NCI-H526 (cell line): ENCODE data around the gene NEK11.
"Not testable (repeated sequence)": the region's sequence is repeated elsewhere in the genome, so short reads cannot be mapped to it uniquely, and the experiment has no call there.

Experiments
- DNase-seq, 2 experiments: peaks; one replicate each; lab custom pipeline; 2025; lab: John Stamatoyannopoulos, UW

Gene NEK11

DNA sequence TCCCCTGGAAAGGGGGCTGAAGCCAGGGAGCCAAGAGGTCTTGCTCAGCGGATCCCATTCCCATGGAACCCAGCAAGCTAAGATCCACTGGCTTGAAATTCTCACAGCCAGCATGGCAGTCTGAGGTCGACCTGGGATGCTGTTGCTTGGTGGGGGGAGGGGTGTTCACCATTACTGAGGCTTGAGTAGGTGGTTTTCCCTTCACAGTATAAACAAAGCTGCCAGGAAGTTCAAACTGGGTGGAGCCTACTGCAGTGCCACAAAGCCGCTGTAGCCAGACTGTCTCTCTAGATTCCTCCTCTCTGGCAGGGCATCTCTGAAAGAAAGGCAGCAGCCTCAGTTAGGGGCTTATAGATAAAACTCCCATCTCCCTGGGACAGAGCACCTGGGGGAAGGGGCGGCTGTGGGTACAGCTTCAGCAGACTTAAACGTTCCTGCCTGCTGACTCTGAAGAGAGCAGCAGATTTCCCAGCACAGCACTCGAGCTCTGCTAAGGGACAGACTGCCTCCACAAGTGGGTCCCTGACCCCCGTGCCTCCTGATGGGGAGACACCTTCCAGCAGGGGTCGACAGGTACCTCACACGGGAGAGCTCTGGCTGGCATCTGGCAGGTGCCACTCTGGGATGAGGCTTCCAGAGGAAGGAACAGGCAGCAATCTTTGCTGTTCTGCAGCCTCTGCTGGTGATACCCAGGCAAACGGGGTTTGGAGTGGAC lies 15.8 kb downstream of the NEK11 start:
- not testable (repeated sequence) for DNase-seq

- DNase-seq = no peak
Observed at GRCh38 chr3:131047582-131047981, 20.9 kb downstream of the NEK11 start.

DNA sequence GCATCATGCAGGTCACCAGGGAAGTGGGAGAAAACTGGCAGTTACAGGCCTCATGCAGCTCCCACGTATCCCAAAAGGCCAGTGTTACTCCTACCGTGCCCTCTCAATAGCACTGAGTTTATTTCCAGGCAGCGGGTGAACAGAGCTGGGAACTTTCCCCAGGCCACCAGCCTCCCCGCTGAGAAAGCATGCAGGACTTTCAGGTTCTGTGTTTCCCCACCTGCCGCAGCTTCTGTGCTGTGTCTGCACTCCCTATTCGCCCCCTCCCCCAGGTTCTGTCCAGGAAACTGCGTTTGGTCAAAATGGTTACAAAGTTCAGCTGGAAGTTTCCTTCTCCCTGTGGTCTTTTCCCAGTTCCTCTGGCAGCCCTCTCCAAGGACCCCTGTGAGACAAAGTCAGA lies 21.4 kb downstream of the NEK11 start:
- DNase-seq = no peak

DNA sequence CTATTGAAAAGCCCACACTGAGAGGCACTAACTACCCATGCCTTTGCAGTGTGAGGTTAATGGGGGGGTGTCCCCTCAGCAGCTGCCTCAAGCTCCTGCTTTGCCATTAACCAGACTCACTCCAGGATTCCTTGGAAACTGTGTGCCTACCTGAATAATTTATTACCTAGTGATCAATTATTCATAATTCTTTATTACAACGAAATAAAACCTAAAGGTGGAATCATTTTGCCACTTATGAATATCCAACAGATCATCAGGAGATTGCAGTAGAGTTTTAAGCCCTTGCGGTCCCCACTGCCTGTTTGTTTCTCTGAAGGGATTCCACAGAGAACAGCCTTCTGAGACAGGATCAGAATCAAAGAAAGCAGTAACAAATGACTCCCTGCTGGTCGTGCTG lies 23.3 kb downstream of the NEK11 start:
- no peak for DNase-seq

DNA sequence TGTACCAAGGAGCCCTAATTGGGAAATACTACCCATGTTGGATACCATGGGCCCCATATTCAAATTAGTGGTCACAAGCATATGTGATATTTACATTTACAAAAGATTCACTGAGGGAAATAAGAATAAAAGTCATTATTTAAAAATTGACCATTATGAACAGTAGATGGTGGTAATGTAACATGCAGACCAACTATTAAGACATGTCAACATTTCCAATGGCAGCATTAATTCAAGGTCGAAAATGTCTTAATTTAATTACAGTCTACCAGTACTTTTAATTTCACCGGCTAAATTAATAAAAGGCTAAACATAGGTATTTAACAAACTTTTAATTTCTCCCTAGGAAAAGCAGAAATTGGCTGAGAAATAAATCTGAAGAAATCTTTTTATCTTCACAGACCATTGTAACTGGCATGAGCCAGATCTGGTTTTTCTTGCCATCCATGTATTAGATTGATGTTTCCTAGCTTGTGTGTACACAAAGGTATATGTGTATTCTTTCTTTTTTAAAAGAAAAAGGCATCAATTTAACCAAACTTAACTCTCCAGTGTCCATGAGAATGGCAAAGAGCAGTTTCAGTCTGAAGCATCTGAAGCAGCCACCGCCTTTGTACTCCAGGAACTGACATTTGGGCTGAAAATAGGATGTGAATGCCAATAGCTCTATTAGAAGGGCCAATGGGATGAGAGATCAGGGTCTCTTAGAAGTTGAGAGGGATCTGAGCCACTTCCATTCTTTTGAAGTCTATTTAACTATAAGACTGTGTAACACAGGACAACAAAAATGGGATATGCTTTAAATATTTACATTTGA lies 26.6 kb downstream of the NEK11 start:
- DNase-seq = peak; percentile 24 to 57

DNA sequence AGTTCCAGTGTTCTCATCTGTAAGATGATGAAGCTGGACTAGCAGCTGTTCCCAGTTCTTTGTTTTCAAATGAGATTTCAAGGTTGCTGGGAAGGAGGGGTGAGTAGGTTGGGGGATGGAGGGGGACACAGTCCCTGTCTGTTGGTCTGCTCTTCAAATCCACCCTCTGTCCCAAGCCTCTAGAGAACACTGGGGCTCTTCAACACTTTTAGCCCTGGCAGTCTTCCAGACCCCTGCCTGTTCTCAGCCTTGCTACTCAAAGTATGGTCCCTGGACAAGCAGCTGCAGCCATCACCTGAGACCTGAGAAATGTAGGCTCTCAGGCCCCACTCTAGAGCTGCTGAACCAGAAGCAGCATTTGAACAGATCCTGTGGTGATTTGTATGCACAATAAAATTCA lies 41.3 kb downstream of the NEK11 start:
- DNase-seq = no peak

GRCh38 chr3:131072099-131072559 lies 45.5 kb downstream of the NEK11 start:
- no peak for DNase-seq

DNA sequence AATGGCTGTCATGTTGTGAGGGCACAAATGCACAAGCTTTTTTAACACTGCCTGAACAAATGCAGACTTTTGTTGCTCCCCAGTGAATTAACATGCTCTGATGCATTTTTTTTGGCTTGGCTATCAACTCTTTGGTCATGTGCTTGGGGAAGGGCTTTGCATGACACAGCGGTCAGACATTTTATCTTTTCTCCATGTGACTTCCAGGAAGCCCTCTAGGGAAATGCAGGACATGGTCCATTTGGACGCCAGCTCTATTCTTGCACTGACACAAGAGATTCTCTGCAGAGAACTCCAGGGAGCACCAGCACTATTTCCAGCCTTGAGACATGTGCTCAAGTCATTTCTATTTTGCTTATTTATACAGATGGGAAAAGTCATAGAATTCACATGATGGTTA lies 46.2 kb downstream of the NEK11 start:
- no peak for DNase-seq

- DNase-seq = no peak
Observed at GRCh38 chr3:131075632-131076328, 49.1 kb downstream of the NEK11 start.

- DNase-seq = peak in 1 of 2 experiments; percentile 46
Observed at GRCh38 chr3:131077904-131078303, 51.2 kb downstream of the NEK11 start.

GRCh38 chr3:131079086-131079485 lies 52.4 kb downstream of the NEK11 start:
- no peak for DNase-seq

DNA sequence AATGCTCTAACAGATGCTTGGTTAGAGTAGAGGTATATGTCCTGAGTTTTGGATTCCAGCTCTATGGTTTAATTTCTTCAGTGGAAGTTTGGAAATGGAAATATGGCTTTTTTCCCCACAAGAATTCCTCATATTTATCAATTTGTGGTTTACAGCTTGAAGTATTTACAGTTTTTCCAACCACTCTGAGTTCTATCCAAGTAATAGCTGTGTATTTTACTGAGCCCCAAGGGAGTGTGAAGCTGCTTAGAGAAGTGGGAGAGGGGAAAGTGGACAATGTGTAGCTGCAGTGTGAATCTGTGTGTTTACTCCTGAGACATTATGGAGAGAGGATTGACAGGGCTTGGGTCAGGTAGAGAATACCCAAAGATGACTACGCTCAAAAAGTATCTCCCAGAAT lies 54.5 kb downstream of the NEK11 start:
- DNase-seq = no peak

DNA sequence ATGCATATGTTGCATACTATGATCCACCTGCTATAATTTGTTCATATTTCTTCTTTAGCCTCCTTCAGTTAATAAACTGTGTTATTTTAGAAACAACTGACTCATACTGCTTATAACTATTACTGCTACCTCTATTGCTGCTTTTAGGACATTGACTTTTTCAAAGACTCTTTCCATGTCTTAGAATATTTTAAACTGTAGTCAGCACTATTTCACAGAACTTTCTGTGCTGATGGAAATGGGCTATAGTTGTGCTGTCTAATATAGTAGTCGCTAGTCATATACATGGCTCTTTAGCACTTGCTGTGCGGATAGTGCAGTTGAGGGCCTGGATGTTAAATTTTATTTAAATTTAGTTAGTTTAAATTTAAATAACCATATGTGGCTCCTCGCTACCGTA lies 55.6 kb downstream of the NEK11 start:
- DNase-seq = no peak

DNA sequence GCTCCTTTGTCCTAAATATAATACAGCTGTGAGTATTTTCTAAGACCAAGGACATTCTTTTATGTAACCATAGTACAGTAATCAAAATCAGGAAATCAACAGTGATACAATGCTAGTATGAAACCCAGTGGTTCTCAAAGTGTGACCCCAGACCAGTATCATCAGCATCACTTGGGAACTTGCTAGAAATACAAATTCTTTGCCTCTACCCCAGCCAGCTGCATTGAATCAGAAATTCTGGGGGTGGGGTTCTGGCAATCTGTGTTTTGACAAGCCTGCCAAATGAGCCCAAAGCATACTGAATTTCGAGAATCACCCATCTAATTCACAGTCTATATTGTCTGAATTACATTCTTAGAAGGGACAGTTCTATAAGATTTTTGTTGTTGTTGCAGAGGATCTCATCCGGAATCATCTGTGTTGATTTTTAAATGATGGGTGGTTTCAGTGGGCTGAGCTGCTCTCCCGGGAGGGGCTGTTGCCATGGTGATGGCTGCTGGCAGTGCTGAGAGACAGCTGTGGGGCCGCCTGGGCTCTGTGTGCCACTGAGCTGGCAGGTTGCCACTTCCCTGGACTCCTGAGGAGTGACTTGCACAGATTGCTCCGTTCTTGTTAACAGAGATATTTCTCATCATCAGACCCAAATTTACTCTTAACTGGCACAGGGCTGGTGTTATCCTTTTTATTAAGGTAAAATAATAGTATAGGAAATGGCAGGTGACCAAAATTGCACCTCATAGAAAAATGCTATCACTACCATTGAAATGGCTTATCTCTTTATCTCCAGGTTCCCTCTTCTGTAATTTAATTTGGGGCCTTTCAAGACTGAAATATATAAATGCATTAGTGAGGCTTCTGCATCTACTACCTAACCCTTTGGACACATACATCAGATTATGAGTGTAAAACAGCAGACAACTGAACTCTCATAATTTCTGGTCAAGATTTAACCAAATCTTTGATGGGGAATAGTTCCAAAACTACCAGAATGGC lies 56.5 kb downstream of the NEK11 start:
- no peak for DNase-seq

GRCh38 chr3:131091768-131092167 lies 65.1 kb downstream of the NEK11 start:
- DNase-seq = no peak

DNA sequence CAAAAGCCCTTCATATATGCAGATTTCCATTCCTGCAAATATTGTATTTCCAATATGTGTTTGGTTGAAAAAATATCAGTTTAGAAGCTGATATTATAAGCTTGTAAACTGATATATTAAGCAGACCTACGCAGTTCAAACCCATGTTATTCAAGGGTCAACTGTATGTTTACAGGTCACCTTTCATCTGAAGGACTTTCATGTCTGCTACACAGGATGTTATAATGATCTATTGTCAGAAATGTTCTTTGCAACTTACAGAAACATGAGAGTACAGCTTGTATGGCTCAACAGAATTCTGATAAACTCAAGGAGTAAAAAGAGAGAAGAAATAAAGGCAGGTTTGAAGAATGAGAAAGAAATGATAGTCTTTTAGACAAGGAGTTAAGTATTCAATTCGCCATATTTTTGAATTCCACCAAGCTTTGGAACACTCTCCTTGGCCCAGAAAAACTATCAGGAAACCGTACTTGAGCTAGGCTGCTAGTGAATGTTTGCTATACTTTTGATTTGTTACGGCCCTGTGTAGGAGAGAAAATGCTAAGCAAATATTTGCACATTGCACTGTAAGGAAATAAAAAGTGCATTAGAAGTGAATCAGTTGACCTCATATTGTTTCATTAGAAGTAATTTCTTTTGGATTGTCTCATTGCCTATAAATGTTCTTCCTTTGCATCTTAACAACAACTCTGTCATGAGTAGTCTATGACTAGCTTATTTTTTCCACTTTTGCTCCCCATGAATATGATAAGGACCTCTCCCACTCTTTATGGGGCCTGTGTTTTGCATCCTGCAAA lies 81.2 kb downstream of the NEK11 start:
- DNase-seq = no peak

- DNase-seq = no peak
Observed at GRCh38 chr3:131109156-131109555, 82.5 kb downstream of the NEK11 start.

- no peak for DNase-seq
Observed at GRCh38 chr3:131110087-131110486, 83.4 kb downstream of the NEK11 start.

DNA sequence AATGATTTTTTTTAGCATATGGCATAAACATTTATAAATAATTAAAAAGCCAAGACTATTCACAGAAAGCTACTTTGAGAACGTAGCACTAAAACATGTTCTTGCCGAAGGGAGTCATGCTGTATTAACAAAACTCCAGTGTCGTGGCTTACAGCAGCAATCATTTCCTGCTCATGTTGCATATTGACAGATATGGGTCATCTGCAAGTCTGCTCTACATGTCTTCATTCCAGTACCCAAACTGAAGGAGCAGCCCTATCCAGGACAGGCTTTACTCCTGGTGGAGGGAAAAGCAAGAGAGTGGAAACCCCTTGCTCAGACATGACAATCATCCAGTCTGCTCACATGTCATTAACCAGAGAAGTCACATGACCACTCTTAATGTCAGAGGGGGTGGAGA lies 87.6 kb downstream of the NEK11 start:
- DNase-seq = no peak

DNA sequence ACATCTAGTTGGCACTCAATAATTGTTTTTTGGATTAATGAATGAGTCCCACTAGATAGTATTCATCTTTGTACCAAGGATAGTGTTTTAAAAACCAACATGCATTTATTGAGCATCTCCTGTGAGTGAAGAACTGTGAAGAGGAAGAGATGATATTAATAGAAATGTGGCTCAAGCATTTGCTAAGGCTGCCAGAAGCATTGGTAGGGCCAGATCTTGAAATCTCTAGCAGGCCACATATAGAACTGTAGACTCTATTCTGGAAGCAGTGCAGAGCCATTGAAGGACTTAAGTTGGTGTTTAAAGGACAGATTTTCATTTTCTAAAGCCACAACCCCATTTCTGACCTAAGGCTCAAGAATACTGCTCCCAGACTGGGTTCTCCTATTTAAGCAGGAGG lies 99.0 kb downstream of the NEK11 start:
- no peak for DNase-seq

GRCh38 chr3:131140891-131141290 lies 114.2 kb downstream of the NEK11 start:
- DNase-seq = no peak
